SU-DHL-6 (cell line): ENCODE measurements around the gene WDR83.

Experiments used
- EZH2phosphoT487 ChIP-seq: fragments of 200-600 bp; sonication (generic), shearing (Covaris generic); conservative IDR thresholded peaks from 2 replicates; pipeline ENCODE4 v1.6.1; 2018; ENCODE audit warnings: mild to moderate bottlenecking, antibody characterized with exemption, low read length, moderate library complexity, mixed read lengths
- TF ChIP-seq, protein P1 (sequence below): fragments of 200-600 bp; sonication (generic); IDR thresholded peaks from one replicate; pipeline ENCODE4 v1.5.1; 2017; ENCODE audit warnings: antibody characterized with exemption, mild to moderate bottlenecking, low read length, moderate library complexity; ENCODE audit not compliant: insufficient read depth, poor library complexity, severe bottlenecking

DNA sequence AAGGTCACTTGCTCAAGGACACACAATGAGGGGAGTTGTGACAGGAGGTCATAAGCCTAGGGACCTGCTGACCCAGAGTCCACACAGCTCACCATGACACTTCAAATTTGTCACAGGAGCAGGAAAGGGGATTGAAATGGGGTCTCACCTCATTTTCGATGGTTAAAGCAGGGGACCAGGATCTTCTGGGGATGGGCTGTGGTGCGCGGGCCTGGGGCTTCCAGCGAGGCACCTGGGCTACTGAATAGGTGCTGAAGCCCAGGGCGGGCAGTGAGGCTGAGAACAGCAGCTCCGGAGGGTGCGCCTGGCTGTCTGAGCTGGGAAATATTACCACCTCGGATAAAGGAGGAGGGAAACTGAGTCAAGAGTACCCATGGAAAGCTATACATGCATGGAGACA, 11.1 kb upstream of the WDR83 start:
- TF ChIP-seq, protein P1, sequence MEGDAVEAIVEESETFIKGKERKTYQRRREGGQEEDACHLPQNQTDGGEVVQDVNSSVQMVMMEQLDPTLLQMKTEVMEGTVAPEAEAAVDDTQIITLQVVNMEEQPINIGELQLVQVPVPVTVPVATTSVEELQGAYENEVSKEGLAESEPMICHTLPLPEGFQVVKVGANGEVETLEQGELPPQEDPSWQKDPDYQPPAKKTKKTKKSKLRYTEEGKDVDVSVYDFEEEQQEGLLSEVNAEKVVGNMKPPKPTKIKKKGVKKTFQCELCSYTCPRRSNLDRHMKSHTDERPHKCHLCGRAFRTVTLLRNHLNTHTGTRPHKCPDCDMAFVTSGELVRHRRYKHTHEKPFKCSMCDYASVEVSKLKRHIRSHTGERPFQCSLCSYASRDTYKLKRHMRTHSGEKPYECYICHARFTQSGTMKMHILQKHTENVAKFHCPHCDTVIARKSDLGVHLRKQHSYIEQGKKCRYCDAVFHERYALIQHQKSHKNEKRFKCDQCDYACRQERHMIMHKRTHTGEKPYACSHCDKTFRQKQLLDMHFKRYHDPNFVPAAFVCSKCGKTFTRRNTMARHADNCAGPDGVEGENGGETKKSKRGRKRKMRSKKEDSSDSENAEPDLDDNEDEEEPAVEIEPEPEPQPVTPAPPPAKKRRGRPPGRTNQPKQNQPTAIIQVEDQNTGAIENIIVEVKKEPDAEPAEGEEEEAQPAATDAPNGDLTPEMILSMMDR = no peak
- no peak for TF ChIP-seq EZH2phosphoT487
